Lower lobe of right lung (tissue), 2 donors: Measurements from ENCODE around the gene SSR3. TPM values are rescaled to one million over a fixed set of nuclear protein-coding genes. Genes with fewer than 3 reads are reported as not detected.

Source experiments
- ATAC-seq, 2 donors: fragments of 200-7000 bp; cut with Tn5 transposase; one replicate each; pipeline ENCODE4 v1.9.1; 2020 to 2022; ENCODE audit warnings: mild to moderate bottlenecking in 2 of 2, moderate library complexity in 2 of 2
- DNase-seq: peaks from one replicate; pipeline ENCODE4 v3.0.0-alpha.2; 2020
- H3K27ac ChIP-seq: fragments of 200-600 bp; one replicate; pipeline ENCODE4 v1.8.0; 2022
- H3K27me3 ChIP-seq: fragments of 200-600 bp; one replicate; pipeline ENCODE4 v1.8.0; 2022; ENCODE audit warnings: low read depth
- H3K36me3 ChIP-seq: fragments of 200-600 bp; one replicate; pipeline ENCODE4 v1.8.0; 2022; ENCODE audit warnings: mild to moderate bottlenecking
- H3K4me1 ChIP-seq: fragments of 200-600 bp; one replicate; pipeline ENCODE4 v1.8.0; 2022
- H3K4me3 ChIP-seq: fragments of 200-600 bp; one replicate; pipeline ENCODE4 v1.8.0; 2022; ENCODE audit warnings: mild to moderate bottlenecking
- H3K9me3 ChIP-seq: fragments of 200-600 bp; one replicate; pipeline ENCODE4 v1.8.0; 2022
- intact Hi-C: fragments of 100-400 bp; cut with DNase I; formaldehyde crosslinking; loops from one replicate; pipeline ENCODE4 v1.11.0; 2022
- total RNA-seq: library from RNA; stranded (reverse); fragmentation: NEBNext Ultra II Directional; extraction: Animal tissue kit (Norgen Biotek cat#: 25700); gene quantifications from one replicate; pipeline ENCODE4 v1.2.1, GENCODE V29; 2021
- TF ChIP-seq, protein P1 (sequence below): fragments of 200-600 bp; IDR thresholded peaks from one replicate; pipeline ENCODE4 v1.8.0; 2022; ENCODE audit warnings: antibody characterized with exemption, mild to moderate bottlenecking
- donor health status: DM: no; HTN: yes; CAD: no; lungs with severe emphysema.

The SSR3 gene
- total RNA-seq, 1 donor from 2014 or later = 158 TPM

DNA sequence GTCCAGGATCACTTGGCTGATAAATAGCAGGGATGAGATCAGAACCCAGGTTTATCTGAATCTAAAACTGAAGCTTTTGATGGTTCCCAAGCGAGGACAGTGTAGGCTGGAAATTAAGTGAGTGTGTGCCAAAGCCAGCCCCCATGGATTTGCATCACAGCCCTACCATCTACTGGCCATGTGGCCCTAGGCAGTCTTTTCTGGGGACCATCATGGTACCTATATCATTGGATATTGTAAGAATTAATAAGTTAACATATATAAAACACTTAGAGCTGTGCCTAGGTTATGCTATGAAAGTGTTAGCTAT lies 32.8 kb upstream of the SSR3 start:
- Histone ChIP-seq H3K27me3 (no peaks in the 10 kb centered on the region), H3K4me3 (no peak overlapping the region), H3K9me3 (no peaks in the 10 kb centered on the region), H3K4me1 (no peaks in the 10 kb centered on the region), H3K27ac (peak overlapping the region; percentile 13), H3K36me3 (no peaks in the 10 kb centered on the region)
- DNase-seq (no peak), ATAC-seq (no peak)
- intact Hi-C loops = no loop called here
- TF ChIP-seq, protein P1, sequence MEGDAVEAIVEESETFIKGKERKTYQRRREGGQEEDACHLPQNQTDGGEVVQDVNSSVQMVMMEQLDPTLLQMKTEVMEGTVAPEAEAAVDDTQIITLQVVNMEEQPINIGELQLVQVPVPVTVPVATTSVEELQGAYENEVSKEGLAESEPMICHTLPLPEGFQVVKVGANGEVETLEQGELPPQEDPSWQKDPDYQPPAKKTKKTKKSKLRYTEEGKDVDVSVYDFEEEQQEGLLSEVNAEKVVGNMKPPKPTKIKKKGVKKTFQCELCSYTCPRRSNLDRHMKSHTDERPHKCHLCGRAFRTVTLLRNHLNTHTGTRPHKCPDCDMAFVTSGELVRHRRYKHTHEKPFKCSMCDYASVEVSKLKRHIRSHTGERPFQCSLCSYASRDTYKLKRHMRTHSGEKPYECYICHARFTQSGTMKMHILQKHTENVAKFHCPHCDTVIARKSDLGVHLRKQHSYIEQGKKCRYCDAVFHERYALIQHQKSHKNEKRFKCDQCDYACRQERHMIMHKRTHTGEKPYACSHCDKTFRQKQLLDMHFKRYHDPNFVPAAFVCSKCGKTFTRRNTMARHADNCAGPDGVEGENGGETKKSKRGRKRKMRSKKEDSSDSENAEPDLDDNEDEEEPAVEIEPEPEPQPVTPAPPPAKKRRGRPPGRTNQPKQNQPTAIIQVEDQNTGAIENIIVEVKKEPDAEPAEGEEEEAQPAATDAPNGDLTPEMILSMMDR = no peak

DNA sequence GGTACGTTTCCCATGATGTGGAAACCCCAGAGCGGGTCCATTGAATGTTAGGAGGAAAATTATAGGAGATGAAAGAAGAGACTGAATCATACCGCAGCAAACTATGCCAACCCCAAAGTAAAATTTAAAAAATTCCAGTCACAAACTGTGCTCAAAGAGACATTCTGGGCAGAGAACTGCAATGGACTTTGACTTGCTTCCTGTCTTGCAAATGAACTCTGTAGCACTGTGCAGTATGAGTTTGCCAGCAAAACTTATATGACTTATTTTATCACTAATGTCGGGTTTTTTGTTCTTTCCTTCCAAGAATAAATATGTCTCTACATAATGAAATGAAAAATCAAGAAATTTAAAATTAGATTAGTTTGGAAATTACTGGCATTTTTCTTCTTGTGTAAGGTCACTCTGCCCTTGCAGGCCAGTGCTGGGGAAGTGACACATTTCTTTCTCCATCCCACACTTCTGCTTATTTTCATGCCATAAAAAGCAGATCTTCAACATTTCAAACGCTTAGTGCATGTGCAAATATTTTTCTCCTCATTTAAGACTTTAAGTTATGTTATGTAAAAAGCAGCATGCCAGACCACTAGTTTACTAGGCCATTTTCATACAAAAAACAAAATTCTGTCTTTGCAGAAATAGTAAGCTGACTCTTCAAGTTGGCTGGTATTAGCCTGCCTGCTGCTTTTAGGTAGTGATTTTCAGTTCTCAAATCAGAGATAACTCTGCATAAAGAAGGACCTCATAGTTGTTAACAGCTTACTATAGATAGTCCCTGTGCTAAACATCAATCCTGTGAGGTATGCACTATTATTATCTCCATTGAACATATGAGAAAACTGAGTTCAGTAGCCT lies 32.2 kb upstream of the SSR3 start:
- peak; percentile 43 to 72 for ATAC-seq
- TF ChIP-seq, protein P1 = no peak
- H3K9me3 ChIP-seq = no peaks in the 10 kb centered on the region
- peak overlapping the region; percentile 13 for H3K27ac ChIP-seq
- no peaks in the 10 kb centered on the region for H3K4me1 ChIP-seq
- intact Hi-C loops = no loop called here
- no peaks in the 10 kb centered on the region for H3K27me3 ChIP-seq
- H3K36me3 ChIP-seq = no peaks in the 10 kb centered on the region
- no peak overlapping the region for H3K4me3 ChIP-seq
- no peak for DNase-seq

DNA sequence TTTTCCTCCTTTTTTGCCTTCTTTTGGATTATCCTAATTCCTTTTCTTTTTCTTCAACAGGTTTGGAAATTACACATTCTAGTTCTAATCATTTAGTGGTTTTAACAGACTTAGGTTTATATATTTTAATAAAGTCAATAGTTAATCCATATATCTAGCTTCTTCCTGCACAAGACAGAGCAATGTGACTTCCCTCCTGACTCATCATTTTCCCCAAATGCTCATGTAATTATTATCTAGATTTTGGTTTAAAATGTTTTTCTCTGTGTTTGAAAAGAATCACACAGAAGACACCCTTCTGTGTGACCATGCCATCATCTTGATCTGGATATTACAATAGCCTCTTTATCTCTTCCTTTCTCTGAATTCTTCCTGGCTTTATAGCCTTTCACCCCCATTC lies 28.6 kb upstream of the SSR3 start:
- intact Hi-C loops = no loop called here
- ATAC-seq (no peak), DNase-seq (no peak)
- TF ChIP-seq, protein P1 = no peak
- Histone ChIP-seq H3K4me1 (peaks cover 5% of the 10 kb centered on the region), H3K9me3 (no peaks in the 10 kb centered on the region), H3K27me3 (no peaks in the 10 kb centered on the region), H3K4me3 (no peak overlapping the region), H3K27ac (no peak overlapping the region), H3K36me3 (no peaks in the 10 kb centered on the region)

DNA sequence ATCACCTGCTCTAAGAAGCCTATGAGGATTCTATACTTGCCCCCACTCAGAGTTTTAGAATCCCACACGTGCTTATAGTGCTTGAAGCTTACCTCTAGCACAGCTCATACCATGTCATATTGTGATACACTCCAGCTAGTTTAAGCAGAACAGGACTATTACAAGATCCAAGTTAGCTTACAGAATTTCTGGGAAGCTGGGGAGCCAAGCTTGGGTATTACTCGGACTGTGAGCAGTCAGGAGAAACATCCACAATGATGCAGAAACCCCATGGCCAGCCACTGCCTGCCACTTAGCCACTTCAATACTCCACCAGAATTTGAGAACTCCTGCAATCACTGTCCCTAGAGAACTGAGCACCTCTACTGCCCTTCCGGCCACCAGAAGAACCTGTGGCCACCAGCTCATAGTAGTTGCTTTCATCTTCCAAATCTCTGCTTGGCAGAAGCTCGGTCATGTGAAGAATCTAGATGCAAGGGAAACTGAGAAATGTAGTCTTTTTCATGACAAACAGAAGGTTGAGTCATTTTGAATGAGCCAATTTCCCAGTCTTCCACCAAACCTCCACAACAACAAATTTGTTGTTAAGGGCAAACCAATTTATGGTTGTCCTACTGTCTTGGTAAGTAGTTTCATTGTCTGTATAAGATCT lies 27.7 kb upstream of the SSR3 start:
- Histone ChIP-seq H3K9me3 (no peaks in the 10 kb centered on the region), H3K4me3 (no peak overlapping the region), H3K4me1 (peaks cover 5% of the 10 kb centered on the region), H3K27me3 (no peaks in the 10 kb centered on the region), H3K27ac (no peak overlapping the region), H3K36me3 (no peaks in the 10 kb centered on the region)
- ATAC-seq (no peak), DNase-seq (no peak)
- TF ChIP-seq, protein P1 = no peak
- intact Hi-C loops = no loop called here

DNA sequence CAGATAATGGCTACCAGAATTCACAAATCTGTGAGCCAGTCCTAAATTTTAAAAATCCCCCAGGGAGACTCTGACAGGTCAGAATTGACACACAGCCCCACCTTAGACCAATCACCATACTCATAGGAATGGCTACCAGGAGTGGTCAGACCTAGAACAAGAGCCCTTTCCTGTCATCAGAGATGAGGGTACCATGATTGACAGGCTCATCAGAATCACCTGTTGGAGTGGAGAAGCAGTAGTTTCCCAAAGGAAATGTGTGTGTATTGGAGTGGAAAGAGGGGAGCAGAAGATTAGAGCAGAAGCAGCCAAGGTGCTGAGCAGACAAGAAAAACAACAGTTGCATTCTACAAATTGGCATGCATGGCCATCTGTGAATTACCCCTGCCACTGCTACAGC lies 27.0 kb upstream of the SSR3 start:
- no peak overlapping the region for H3K27ac ChIP-seq
- H3K27me3 ChIP-seq = no peaks in the 10 kb centered on the region
- no peaks in the 10 kb centered on the region for H3K9me3 ChIP-seq
- TF ChIP-seq, protein P1 = no peak
- H3K4me1 ChIP-seq = peaks cover 12% of the 10 kb centered on the region
- no peak overlapping the region for H3K4me3 ChIP-seq
- ATAC-seq (no peak), DNase-seq (no peak)
- no peaks in the 10 kb centered on the region for H3K36me3 ChIP-seq
- intact Hi-C loops = no loop called here
